ENCODE measurements around the gene CYP4F22. TPM values are rescaled to one million over a fixed set of nuclear protein-coding genes. Genes with fewer than 3 reads are reported as not detected.

The CYP4F22 gene
- total and polyA plus RNA-seq, 2 experiments from 2014 or later: not detected

- no peaks in the 10 kb centered on the region for H3K9me3 ChIP-seq (ENCODE audit: low read depth)
- H3K4me1 ChIP-seq (ENCODE audit: insufficient read depth): no peaks in the 10 kb centered on the region
- no peak overlapping the region for H3K27ac ChIP-seq
- no peaks in the 10 kb centered on the region for H4K20me1 ChIP-seq (ENCODE audit: insufficient read depth)
- no peaks in the 10 kb centered on the region for H3K36me3 ChIP-seq (ENCODE audit: low read depth)
- no peak overlapping the region for H2AFZ ChIP-seq
- TF ChIP-seq EZH2 (IDR thresholded peaks at IDR 0.05; ENCODE audit: insufficient read depth, poor library complexity, severe bottlenecking): no peak
- TF ChIP-seq EZH2phosphoT487 (IDR thresholded peaks at IDR 0.05; ENCODE audit: insufficient read depth, low read depth): no peak
- H3K4me3 ChIP-seq: no peak overlapping the region
- WGBS, 2 experiments (ENCODE audit: low coverage in 1 of 2, low lambda C conversion rate in 2 of 2, missing lambda C conversion rate in 2 of 2): 0% methylated on average over 1 of the region's 1 CpG
- peaks cover 3% of the 10 kb centered on the region for H3K27me3 ChIP-seq (replicated peaks; ENCODE audit: insufficient read depth)
- in situ Hi-C loops (cut with MboI): no loop called here
- no peak overlapping the region for H3K4me2 ChIP-seq (ENCODE audit: unreplicated experiment)
- H3K79me2 ChIP-seq (ENCODE audit: insufficient read depth): no peaks in the 10 kb centered on the region
- no peaks in the 10 kb centered on the region for H3F3A ChIP-seq (ENCODE audit: insufficient read depth)
- H3K9me2 ChIP-seq (ENCODE audit: insufficient read depth): no peaks in the 10 kb centered on the region
- H3K9ac ChIP-seq: no peak overlapping the region
- no peak for DNase-seq
Observed at GRCh38 chr19:15501596-15501995, 6.7 kb upstream of the CYP4F22 start.

DNA sequence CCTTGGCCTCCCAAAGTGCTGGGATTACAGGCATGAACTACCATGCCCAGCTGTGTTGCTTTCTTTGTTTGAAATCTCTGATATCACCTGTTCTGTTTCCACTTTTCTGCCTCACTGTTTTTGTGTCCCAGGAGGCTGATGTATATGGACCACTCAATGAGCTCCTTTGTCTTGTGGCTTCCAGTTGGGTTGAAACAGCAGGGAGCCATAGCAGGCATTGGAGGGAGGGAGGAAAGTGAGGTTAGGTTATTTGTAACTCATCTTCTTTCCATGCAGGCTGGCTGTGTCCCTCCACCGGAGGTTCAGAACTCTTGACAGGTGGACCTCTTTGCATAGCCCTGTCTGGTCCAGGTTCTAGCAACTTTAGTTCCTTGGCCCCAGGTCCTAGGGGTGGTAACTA, 6.1 kb upstream of the CYP4F22 start:
- Histone ChIP-seq H3K9me2 (ENCODE audit: insufficient read depth) (no peaks in the 10 kb centered on the region), H3F3A (ENCODE audit: insufficient read depth) (no peaks in the 10 kb centered on the region), H3K27ac (no peak overlapping the region), H3K4me1 (ENCODE audit: insufficient read depth) (no peaks in the 10 kb centered on the region), H3K9me3 (ENCODE audit: low read depth) (no peaks in the 10 kb centered on the region), H3K4me3 (no peak overlapping the region), H3K36me3 (ENCODE audit: low read depth) (no peaks in the 10 kb centered on the region), H3K4me2 (ENCODE audit: unreplicated experiment) (no peak overlapping the region), H3K79me2 (ENCODE audit: insufficient read depth) (no peaks in the 10 kb centered on the region), H4K20me1 (ENCODE audit: insufficient read depth) (no peaks in the 10 kb centered on the region), H3K27me3 (replicated peaks; ENCODE audit: insufficient read depth) (peaks cover 10% of the 10 kb centered on the region), H2AFZ (no peak overlapping the region), H3K9ac (no peak overlapping the region)
- DNase-seq: no peak
- TF ChIP-seq EZH2phosphoT487 (IDR thresholded peaks at IDR 0.05; ENCODE audit: insufficient read depth, low read depth) (no peak), EZH2 (IDR thresholded peaks at IDR 0.05; ENCODE audit: insufficient read depth, poor library complexity, severe bottlenecking) (no peak)
- in situ Hi-C loops (cut with MboI): no loop called here
- WGBS, 2 experiments (ENCODE audit: low coverage in 1 of 2, low lambda C conversion rate in 2 of 2, missing lambda C conversion rate in 2 of 2): 50 to 55% methylated on average over 1 of the region's 1 CpG

DNA sequence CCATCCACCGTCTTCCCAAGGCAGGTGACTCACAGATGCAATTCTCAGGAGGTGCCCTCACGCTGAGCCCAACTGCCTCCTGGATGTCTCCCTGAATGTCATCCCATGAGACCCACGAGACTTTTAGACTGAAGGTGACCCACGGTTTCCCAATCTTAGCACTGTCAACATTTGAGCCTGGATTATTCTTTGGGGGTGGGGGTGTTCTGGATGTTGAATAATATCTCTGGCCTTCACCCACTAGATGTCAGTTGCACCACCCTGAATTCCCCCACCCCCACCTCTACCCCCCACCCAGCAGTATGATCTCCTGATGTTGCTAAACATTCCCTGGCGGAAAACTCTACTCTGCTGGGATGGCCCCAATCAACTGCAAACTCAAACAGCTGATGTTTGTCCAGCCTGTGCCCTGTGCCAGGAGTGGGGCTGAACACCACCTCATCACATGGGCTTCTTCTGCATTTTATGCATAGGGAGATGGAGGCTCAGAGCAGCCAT, 2.2 kb upstream of the CYP4F22 start:
- no peaks in the 10 kb centered on the region for H3K9me3 ChIP-seq (ENCODE audit: low read depth)
- H3K9me2 ChIP-seq (ENCODE audit: insufficient read depth): no peaks in the 10 kb centered on the region
- H3K4me1 ChIP-seq (ENCODE audit: insufficient read depth): no peaks in the 10 kb centered on the region
- TF ChIP-seq EZH2 (IDR thresholded peaks at IDR 0.05; ENCODE audit: insufficient read depth, poor library complexity, severe bottlenecking) (no peak), EZH2phosphoT487 (IDR thresholded peaks at IDR 0.05; ENCODE audit: insufficient read depth, low read depth) (no peak)
- H3K27me3 ChIP-seq (replicated peaks; ENCODE audit: insufficient read depth): peaks cover 38% of the 10 kb centered on the region
- no peak for DNase-seq
- no peak overlapping the region for H3K4me2 ChIP-seq (ENCODE audit: unreplicated experiment)
- H3F3A ChIP-seq (ENCODE audit: insufficient read depth): no peaks in the 10 kb centered on the region
- H4K20me1 ChIP-seq (ENCODE audit: insufficient read depth): no peaks in the 10 kb centered on the region
- no peak overlapping the region for H2AFZ ChIP-seq
- in situ Hi-C loops (cut with MboI): no loop called here
- H3K36me3 ChIP-seq (ENCODE audit: low read depth): no peaks in the 10 kb centered on the region
- no peak overlapping the region for H3K27ac ChIP-seq
- H3K9ac ChIP-seq: no peak overlapping the region
- 34 to 39% methylated on average over 5 of the region's 5 CpGs for WGBS, 2 experiments (ENCODE audit: low coverage in 1 of 2, low lambda C conversion rate in 2 of 2, missing lambda C conversion rate in 2 of 2)
- H3K79me2 ChIP-seq (ENCODE audit: insufficient read depth): no peaks in the 10 kb centered on the region
- no peak overlapping the region for H3K4me3 ChIP-seq

DNA sequence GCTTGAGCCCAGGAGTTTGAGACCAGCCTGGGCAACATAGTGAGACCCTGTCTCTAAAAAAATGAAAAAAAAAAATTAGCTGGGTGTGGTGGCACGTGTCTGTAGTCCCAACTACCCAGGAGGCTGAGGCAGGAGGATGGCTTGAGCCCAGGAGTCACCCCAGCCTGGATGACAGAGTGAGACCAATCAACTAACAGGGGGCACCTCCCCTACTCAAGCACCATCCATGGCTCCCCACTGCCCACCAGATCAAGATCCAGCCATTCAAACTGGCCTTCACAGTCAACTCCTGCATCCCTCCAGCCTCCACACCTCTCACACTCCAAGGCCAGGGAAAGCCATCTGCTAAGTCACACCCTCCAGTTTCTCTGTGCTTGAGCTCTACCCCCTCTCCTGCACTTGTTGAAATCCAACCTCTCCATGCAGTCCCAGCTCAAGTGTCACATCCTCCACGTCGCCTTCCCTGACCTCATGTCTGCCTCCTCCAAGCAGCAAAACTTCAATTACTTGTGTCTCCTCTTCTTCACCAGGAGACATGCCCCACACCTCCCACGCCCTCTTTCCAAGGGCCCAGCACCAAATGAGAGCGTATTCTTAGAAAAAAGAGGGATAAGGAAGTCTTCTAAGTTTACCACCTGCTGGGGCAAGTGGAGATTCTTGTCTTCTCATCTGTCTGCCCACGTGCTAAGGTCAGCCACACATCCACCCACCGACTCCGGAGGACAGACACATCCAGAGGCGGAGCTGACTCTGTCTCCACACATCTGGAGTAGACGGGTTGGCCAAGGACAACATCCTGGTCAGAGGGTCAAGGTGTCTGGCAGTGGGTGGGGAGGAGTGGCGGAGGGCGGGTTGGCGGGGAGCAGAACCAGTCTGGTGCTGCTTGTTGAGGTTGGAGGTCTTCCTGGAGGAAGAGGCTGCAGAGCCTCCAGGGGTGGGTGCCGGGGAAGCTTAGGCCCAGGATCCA, 974 bp upstream of the CYP4F22 start:
- H3K4me3 ChIP-seq: no peak overlapping the region
- TF ChIP-seq EZH2phosphoT487 (IDR thresholded peaks at IDR 0.05; ENCODE audit: insufficient read depth, low read depth) (no peak), EZH2 (IDR thresholded peaks at IDR 0.05; ENCODE audit: insufficient read depth, poor library complexity, severe bottlenecking) (no peak)
- WGBS, 2 experiments (ENCODE audit: low coverage in 1 of 2, low lambda C conversion rate in 2 of 2, missing lambda C conversion rate in 2 of 2): 36 to 40% methylated on average over 13 to 14 of the region's 14 CpGs
- H2AFZ ChIP-seq: no peak overlapping the region
- no peaks in the 10 kb centered on the region for H3K9me3 ChIP-seq (ENCODE audit: low read depth)
- H3K27me3 ChIP-seq (replicated peaks; ENCODE audit: insufficient read depth): peaks cover 38% of the 10 kb centered on the region
- H3K4me1 ChIP-seq (ENCODE audit: insufficient read depth): no peaks in the 10 kb centered on the region
- no peak overlapping the region for H3K4me2 ChIP-seq (ENCODE audit: unreplicated experiment)
- H3K9ac ChIP-seq: no peak overlapping the region
- no peaks in the 10 kb centered on the region for H3K79me2 ChIP-seq (ENCODE audit: insufficient read depth)
- in situ Hi-C loops (cut with MboI): no loop called here
- H3K27ac ChIP-seq: no peak overlapping the region
- H3F3A ChIP-seq (ENCODE audit: insufficient read depth): no peaks in the 10 kb centered on the region
- no peaks in the 10 kb centered on the region for H3K36me3 ChIP-seq (ENCODE audit: low read depth)
- no peaks in the 10 kb centered on the region for H4K20me1 ChIP-seq (ENCODE audit: insufficient read depth)
- no peak for DNase-seq
- H3K9me2 ChIP-seq (ENCODE audit: insufficient read depth): no peaks in the 10 kb centered on the region

Measured in GM23248 (cell line).